Sigmoid colon (tissue), 4 donors: ENCODE results near the gene BORCS5.

Experiments
- CTCF ChIP-seq, 4 experiments: fragments of 450-650 bp in 3 of 4; fragments of 200-600 bp in 1 of 4; IDR thresholded peaks; one replicate each; pipeline ENCODE4 v1.5.1; 2016 to 2019; ENCODE audit warnings: antibody characterized with exemption in 4 of 4, mild to moderate bottlenecking in 3 of 4, moderate library complexity in 2 of 4
- POLR2A ChIP-seq, 2 donors: fragments of 450-650 bp; IDR thresholded peaks; one replicate each; pipeline ENCODE4 v1.6.1; 2016; ENCODE audit warnings: antibody characterized with exemption in 2 of 2, mild to moderate bottlenecking in 2 of 2, moderate library complexity in 2 of 2
- POLR2AphosphoS5 ChIP-seq, 4 donors: sonication (generic); formaldehyde crosslinking; IDR thresholded peaks; one replicate each; pipeline ENCODE4 v1.6.1; 2017; ENCODE audit warnings: antibody characterized with exemption in 4 of 4

- TF ChIP-seq CTCF (IDR thresholded peaks at IDR 0.05) = no peak
- no peak for TF ChIP-seq POLR2A (IDR thresholded peaks at IDR 0.05)
- no peak for TF ChIP-seq POLR2AphosphoS5 (IDR thresholded peaks at IDR 0.05)
Observed at GRCh38 chr12:12392413-12392812, 35.5 kb downstream of the BORCS5 start.
